NCI-H1436 (cell line): ENCODE data around the gene CLN6.
"Not testable (repeated sequence)": the region's sequence is repeated elsewhere in the genome, so short reads cannot be mapped to it uniquely, and the experiment has no call there.

Experiments used
- DNase-seq: peaks from one replicate; lab custom pipeline; 2025; lab: John Stamatoyannopoulos, UW

CLN6 gene

DNA sequence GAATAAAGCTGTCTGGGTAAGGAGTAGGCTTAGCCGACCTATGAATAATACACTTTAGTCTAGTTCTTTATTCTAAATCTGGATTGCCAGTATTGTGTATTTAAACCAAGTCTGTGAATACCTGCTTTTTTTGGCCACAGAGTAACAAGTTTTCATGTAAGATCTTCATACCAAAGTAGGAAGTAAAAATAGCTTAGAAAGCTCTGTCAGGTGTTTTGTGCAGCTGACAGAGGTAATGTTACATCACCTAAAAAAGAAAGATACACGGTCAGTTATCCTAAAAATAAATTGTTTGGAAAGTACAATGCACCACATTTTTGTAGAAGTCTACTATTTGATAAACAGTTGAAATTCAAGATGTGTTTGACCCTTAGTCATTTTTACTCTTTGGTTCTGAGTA lies 40.9 kb downstream of the CLN6 start:
- DNase-seq: no peak

- DNase-seq: no peak
These were observed 42.0 kb downstream of the CLN6 start for GRCh38 chr15:68187559-68187958.

GRCh38 chr15:68186671-68187397 lies 42.7 kb downstream of the CLN6 start:
- no peak for DNase-seq

DNA sequence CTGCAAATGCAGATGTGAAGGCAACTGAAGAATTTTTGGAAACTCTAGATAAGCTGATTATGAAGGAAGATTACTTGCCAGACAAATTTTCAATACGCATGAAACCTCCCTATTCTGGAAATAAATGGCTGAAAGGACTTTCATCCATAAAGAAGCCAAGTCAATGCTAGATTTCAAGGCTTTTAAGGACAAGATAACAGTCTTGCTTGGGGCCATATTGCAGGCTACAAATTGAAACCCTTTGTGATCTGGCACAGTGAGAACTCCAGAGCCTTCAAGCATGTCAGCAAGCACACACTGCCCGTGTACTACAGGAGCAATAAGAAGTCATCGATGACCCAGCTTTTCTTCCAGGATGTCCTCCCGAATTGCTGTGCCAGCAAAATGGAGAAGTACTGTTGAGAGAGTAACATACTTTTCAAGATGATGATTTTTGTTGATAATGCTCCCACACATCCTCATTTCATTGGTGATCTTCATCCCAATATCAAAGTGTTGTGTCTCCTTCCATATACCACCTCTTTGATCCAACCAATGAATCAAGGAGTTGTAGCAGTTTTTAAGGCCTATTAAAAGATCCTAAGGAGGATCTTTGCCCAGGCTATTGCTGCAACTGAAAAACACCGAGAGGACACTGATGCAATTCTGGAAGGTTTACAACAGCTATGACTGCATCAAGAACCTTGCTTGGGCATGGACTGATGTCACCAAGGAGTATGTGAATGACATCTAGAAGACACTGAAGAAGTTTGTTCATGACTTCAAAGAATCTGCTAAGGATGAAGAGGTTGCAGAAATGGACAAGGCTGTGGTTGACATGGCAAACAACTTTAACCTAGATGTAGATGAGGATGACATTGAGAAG lies 44.7 kb downstream of the CLN6 start:
- no peak for DNase-seq

GRCh38 chr15:68183616-68184315 lies 45.8 kb downstream of the CLN6 start:
- DNase-seq: no peak

DNA sequence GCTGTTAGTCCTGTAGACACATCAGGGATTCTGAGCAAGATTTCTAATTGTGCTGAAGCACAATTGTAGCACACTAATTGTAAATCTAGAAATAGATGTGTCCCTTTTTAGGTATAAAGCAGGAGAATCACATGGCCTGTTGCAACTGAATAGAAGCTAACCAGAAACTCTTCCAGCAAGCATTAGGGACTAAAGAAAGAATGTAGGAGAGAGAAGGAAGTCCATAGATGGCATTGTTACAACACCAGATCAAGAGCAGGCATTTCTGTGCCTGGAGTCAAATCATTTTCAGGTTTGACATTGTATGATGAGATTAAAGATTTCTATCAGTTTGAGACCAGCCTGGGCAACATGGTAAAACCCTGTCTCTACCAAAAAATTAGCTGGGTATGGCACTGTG lies 51.8 kb downstream of the CLN6 start:
- no peak for DNase-seq

GRCh38 chr15:68176601-68177000 lies 52.9 kb downstream of the CLN6 start:
- DNase-seq: no peak

DNA sequence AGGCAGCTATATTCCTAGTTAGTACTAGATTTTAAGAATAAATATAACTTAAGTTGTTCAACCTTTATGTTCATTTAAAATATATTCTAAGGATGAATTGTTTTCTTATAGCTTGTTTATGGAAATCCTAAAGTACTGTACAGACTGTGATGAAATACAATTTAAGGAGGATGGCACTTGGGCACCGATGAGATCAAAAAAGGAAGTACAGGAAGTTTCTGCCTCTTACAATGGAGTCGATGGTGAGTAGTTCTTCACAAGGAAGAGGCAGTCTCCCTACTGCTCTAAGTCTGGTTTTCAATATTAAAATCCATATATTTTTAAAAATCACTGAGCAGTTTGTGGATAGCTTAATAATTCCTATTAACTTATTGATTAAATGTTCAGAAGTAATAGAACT lies 54.0 kb downstream of the CLN6 start:
- no peak for DNase-seq

GRCh38 chr15:68173119-68173518 lies 56.4 kb downstream of the CLN6 start:
- DNase-seq: no peak

- not testable (repeated sequence) for DNase-seq
These were observed 57.5 kb downstream of the CLN6 start for GRCh38 chr15:68172037-68172436.

DNA sequence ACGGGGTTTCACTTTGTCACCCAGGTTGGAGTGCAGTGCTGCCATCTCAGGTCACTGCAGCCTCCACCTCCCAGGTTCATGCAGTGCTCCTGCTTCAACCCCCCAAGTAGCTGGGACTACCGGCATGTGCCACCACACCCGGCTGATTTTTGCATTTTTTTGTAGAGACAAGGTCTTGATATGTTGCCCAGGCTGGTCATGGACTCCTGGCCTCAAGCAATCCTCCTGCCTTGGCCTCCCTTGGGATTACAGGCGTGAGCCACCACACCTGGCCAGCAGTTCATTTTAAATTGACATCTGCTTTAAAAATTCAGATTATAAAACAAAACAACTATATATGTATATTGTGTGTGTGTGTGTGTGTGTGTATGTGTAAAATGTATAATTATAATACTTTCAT lies 62.7 kb downstream of the CLN6 start:
- DNase-seq: no peak

- DNase-seq: no peak
These were observed 66.3 kb downstream of the CLN6 start for GRCh38 chr15:68163191-68163590.

DNA sequence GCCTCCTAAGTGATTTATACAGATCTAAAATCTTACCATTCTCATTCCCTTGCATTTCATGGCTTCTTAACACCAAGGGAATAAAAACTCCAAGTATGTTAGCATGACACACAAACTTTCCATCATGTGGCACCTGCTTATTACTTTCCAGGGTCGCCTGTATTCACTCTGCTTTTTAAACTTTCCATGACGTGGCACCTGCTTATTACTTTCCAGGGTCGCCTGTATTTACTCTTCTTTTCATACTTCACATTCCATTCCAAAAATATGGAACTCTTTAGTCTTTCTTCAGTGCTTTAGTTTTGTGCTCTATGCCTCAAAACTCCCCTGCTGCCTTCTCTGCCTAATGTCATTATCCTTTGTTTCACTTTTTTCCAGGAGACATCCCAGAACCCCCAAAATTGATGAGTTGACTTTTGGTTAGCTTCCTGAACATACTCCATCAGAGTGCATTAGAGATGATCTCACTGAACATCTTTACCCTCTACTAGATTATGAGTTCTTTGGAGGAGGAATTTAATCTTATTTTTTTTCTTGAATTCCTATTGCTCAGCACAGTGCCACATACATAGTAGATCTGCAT lies 71.4 kb downstream of the CLN6 start:
- DNase-seq: no peak

GRCh38 chr15:68157074-68157473 lies 72.5 kb downstream of the CLN6 start:
- no peak for DNase-seq
